Measurements from ENCODE around the gene RHPN2. TPM values are rescaled to one million over a fixed set of nuclear protein-coding genes. Genes with fewer than 3 reads are reported as not detected.

The RHPN2 gene
- total and polyA plus RNA-seq, 2 donors (not counting 3 experiments of a cell fraction or from before 2014, with no cell fraction given) = 2.3 to 2.7 TPM

DNA sequence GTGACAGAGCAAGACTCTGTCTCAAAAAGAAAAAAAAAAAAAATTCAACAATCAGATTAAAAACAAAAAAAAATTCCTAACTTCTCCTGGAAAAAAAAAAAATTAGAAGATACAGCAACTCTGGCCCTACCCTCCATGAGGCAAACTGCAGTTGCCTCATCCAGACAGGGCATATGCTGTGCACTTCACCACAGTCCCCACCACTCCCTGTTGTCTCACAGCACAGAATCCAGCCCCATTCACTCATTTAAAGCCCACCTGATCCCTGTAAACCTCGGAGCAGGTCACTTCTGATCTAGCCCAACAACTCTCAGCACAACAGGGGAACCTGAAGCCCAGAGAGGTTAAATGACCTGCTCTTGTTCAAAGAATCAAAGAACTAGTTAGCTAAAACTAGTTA, 24.9 kb downstream of the RHPN2 start:
- dilution Hi-C loops (cut with MboI; ENCODE audit: extremely low pct_ligation_motif_present, low sequenced_read_pairs) (no loop called here), intact Hi-C loops (cut with micrococcal nuclease) (no loop called here)
- Histone ChIP-seq H4K20me1 (replicated peaks; ENCODE audit: control insufficient read depth, extremely low read depth, insufficient read depth, low read length) (no peaks in the 10 kb centered on the region), H3K9ac (replicated peaks; ENCODE audit: extremely low read depth, insufficient read depth, low read length) (no peak overlapping the region), H3K27ac (ENCODE audit: insufficient read depth, low read depth, low read length) (no peak overlapping the region), H3K36me3 (ENCODE audit: control insufficient read depth in 2 of 2, extremely low read depth in 1 of 2, insufficient read depth in 2 of 2, low read length in 2 of 2) (no peaks in the 10 kb centered on the region), H3K4me3 (replicated peaks in 1 of 3; ENCODE audit: insufficient read depth in 1 of 3, low read depth in 1 of 3, low read length in 3 of 3) (no peak overlapping the region), H3K79me2 (ENCODE audit: control insufficient read depth, insufficient read depth, low read length) (no peaks in the 10 kb centered on the region), H3K4me2 (ENCODE audit: insufficient read depth, low read length) (no peak overlapping the region), H2AFZ (ENCODE audit: low read depth, low read length) (no peak overlapping the region), H3K9me3 (replicated peaks; ENCODE audit: control insufficient read depth, insufficient read depth, low read length) (no peaks in the 10 kb centered on the region), H3K4me1 (ENCODE audit: control insufficient read depth, extremely low read depth, insufficient read depth, low read length) (no peaks in the 10 kb centered on the region), H3K27me3 (ENCODE audit: control insufficient read depth in 2 of 2, insufficient read depth in 2 of 2, low read length in 2 of 2) (no peaks in the 10 kb centered on the region), H3K9me1 (replicated peaks; ENCODE audit: control insufficient read depth, extremely low read depth, insufficient read depth, low read length) (no peaks in the 10 kb centered on the region)
- no peak for FAIRE-seq
- BruUV-seq (replicated peaks) = no TSS peak
- no peak for DNase-seq (ENCODE audit: low read depth, low spot score)
- CTCF ChIA-PET = no interaction called here
- TF ChIP-seq JUN (IDR thresholded peaks at IDR 0.05; ENCODE audit: borderline replicate concordance, insufficient read depth, insufficient read length, low read depth) = no peak
- TF ChIP-seq EZH2 (IDR thresholded peaks at IDR 0.05; ENCODE audit: borderline replicate concordance, low read depth, low read length, severe bottlenecking) = no peak
- no peak for TF ChIP-seq POLR2A (IDR thresholded peaks at IDR 0.05; ENCODE audit: low read depth, low read length)
- TF ChIP-seq, protein P1, sequence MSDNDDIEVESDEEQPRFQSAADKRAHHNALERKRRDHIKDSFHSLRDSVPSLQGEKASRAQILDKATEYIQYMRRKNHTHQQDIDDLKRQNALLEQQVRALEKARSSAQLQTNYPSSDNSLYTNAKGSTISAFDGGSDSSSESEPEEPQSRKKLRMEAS (IDR thresholded peaks at IDR 0.05; ENCODE audit: insufficient read depth, insufficient read length) = no peak
- no peak for TF ChIP-seq FOS (IDR thresholded peaks at IDR 0.05; ENCODE audit: borderline replicate concordance, insufficient read depth, low read length)
- TF ChIP-seq, protein P2, sequence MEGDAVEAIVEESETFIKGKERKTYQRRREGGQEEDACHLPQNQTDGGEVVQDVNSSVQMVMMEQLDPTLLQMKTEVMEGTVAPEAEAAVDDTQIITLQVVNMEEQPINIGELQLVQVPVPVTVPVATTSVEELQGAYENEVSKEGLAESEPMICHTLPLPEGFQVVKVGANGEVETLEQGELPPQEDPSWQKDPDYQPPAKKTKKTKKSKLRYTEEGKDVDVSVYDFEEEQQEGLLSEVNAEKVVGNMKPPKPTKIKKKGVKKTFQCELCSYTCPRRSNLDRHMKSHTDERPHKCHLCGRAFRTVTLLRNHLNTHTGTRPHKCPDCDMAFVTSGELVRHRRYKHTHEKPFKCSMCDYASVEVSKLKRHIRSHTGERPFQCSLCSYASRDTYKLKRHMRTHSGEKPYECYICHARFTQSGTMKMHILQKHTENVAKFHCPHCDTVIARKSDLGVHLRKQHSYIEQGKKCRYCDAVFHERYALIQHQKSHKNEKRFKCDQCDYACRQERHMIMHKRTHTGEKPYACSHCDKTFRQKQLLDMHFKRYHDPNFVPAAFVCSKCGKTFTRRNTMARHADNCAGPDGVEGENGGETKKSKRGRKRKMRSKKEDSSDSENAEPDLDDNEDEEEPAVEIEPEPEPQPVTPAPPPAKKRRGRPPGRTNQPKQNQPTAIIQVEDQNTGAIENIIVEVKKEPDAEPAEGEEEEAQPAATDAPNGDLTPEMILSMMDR (IDR thresholded peaks at IDR 0.05; ENCODE audit: extremely low read depth in 1 of 2, insufficient read depth in 1 of 2, low read depth in 1 of 2, low read length in 2 of 2) = no peak
- no peak for TF ChIP-seq MYC (IDR thresholded peaks at IDR 0.05; ENCODE audit: low read depth, low read length)
- no peak for TF ChIP-seq POLR2AphosphoS5 (IDR thresholded peaks at IDR 0.05; ENCODE audit: insufficient read depth, low read depth, low read length)
- TF ChIP-seq GATA2 (IDR thresholded peaks at IDR 0.05; ENCODE audit: insufficient read depth, insufficient read length, low read depth, low read length) = no peak
- POLR2A ChIA-PET = interaction anchor here (0.7 kb wide), 1 partner anchor 38 kb away, joined by 4 read pairs; no protein-coding TSS in a partner anchor
